SKM-1 treated with dmso at 0.1 percent for 144 hours (cell line): ENCODE measurements around the gene DIS3L2.
"Not testable (repeated sequence)": the region's sequence is repeated elsewhere in the genome, so short reads cannot be mapped to it uniquely, and the experiment has no call there.

ENCODE experiments used
- DNase-seq: peaks from one replicate; lab custom pipeline; 2025; ENCODE audit not compliant: unreplicated experiment; lab: John Stamatoyannopoulos, UW

DIS3L2 gene

GRCh38 chr2:232006253-232006652, 44.7 kb downstream of the DIS3L2 start:
- no peak for DNase-seq

- DNase-seq = no peak
These were observed 47.6 kb downstream of the DIS3L2 start for GRCh38 chr2:232008907-232009638.

GRCh38 chr2:232009639-232010274, 48.2 kb downstream of the DIS3L2 start:
- DNase-seq = no peak

GRCh38 chr2:232013701-232014353, 52.3 kb downstream of the DIS3L2 start:
- DNase-seq = peak; percentile 30

- DNase-seq = no peak
These were observed 53.2 kb downstream of the DIS3L2 start for GRCh38 chr2:232014681-232015080.

- DNase-seq = no peak
These were observed 56.7 kb downstream of the DIS3L2 start for GRCh38 chr2:232018181-232018580.

- no peak for DNase-seq
These were observed 61.2 kb downstream of the DIS3L2 start for GRCh38 chr2:232022718-232023117.

GRCh38 chr2:232023426-232023825, 61.9 kb downstream of the DIS3L2 start:
- no peak for DNase-seq

GRCh38 chr2:232024457-232024856, 62.9 kb downstream of the DIS3L2 start:
- no peak for DNase-seq

- no peak for DNase-seq
These were observed 65.4 kb downstream of the DIS3L2 start for GRCh38 chr2:232026910-232027309.

GRCh38 chr2:232027530-232027929, 66.0 kb downstream of the DIS3L2 start:
- no peak for DNase-seq

GRCh38 chr2:232028071-232028470, 66.6 kb downstream of the DIS3L2 start:
- no peak for DNase-seq

GRCh38 chr2:232028631-232029030, 67.1 kb downstream of the DIS3L2 start:
- DNase-seq = no peak

GRCh38 chr2:232029346-232029745, 67.8 kb downstream of the DIS3L2 start:
- no peak for DNase-seq

- no peak for DNase-seq
These were observed 68.7 kb downstream of the DIS3L2 start for GRCh38 chr2:232030229-232030628.

GRCh38 chr2:232035292-232035691, 73.8 kb downstream of the DIS3L2 start:
- DNase-seq = not testable (repeated sequence)

- not testable (repeated sequence) for DNase-seq
These were observed 75.4 kb downstream of the DIS3L2 start for GRCh38 chr2:232036876-232037275.

GRCh38 chr2:232038251-232038880, 76.9 kb downstream of the DIS3L2 start:
- no peak for DNase-seq

- DNase-seq = no peak
These were observed 77.5 kb downstream of the DIS3L2 start for GRCh38 chr2:232038881-232039485.

- DNase-seq = no peak
These were observed 81.5 kb downstream of the DIS3L2 start for GRCh38 chr2:232042911-232043574.

GRCh38 chr2:232043966-232044365, 82.5 kb downstream of the DIS3L2 start:
- DNase-seq = no peak
